Activated CD8-positive, alpha-beta memory T cell treated with anti-CD3 and anti-CD28 coated beads, Interleukin-2, amount 50 U/mL, for 1 hour (primary cell): ENCODE results near the gene MMP17.

Experiments
- DNase-seq: peaks from one replicate; pipeline ENCODE4 v3.0.0-alpha.2; 2020; ENCODE audit errors: extremely low read depth

Gene MMP17

GRCh38 chr12:131829791-131830334 lies 1.7 kb downstream of the MMP17 start:
- DNase-seq: no peak

- no peak for DNase-seq
Measured at GRCh38 chr12:131830335-131830913, 2.2 kb downstream of the MMP17 start.

GRCh38 chr12:131830914-131831571 lies 2.9 kb downstream of the MMP17 start:
- no peak for DNase-seq

- DNase-seq: no peak
Measured at GRCh38 chr12:131831635-131832041, 3.4 kb downstream of the MMP17 start.

- no peak for DNase-seq
Measured at GRCh38 chr12:131832321-131833231, 4.4 kb downstream of the MMP17 start.

GRCh38 chr12:131833288-131833895 lies 5.2 kb downstream of the MMP17 start:
- no peak for DNase-seq

- no peak for DNase-seq
Measured at GRCh38 chr12:131833896-131834641, 5.9 kb downstream of the MMP17 start.

GRCh38 chr12:131834798-131835615 lies 6.8 kb downstream of the MMP17 start:
- DNase-seq: no peak

GRCh38 chr12:131835616-131836171 lies 7.5 kb downstream of the MMP17 start:
- no peak for DNase-seq

GRCh38 chr12:131836193-131836592 lies 8.0 kb downstream of the MMP17 start:
- no peak for DNase-seq

- DNase-seq: no peak
Measured at GRCh38 chr12:131836714-131837397, 8.7 kb downstream of the MMP17 start.

GRCh38 chr12:131840643-131841416 lies 12.6 kb downstream of the MMP17 start:
- DNase-seq: no peak

- DNase-seq: no peak
Measured at GRCh38 chr12:131841547-131841946, 13.4 kb downstream of the MMP17 start.

- no peak for DNase-seq
Measured at GRCh38 chr12:131842169-131842568, 14.0 kb downstream of the MMP17 start.

GRCh38 chr12:131843527-131843926 lies 15.3 kb downstream of the MMP17 start:
- DNase-seq: no peak

- no peak for DNase-seq
Measured at GRCh38 chr12:131844140-131844539, 15.9 kb downstream of the MMP17 start.

GRCh38 chr12:131844656-131845055 lies 16.5 kb downstream of the MMP17 start:
- DNase-seq: no peak

- DNase-seq: no peak
Measured at GRCh38 chr12:131845121-131845520, 16.9 kb downstream of the MMP17 start.

GRCh38 chr12:131847456-131847855 lies 19.3 kb downstream of the MMP17 start:
- DNase-seq: no peak
